HG02571 (cell line): Measurements from ENCODE around the gene GPR18.

Experiments used
- ATAC-seq: cut with Tn5 transposase; IDR thresholded peaks from one replicate; pipeline ENCODE4 v1.9.1; 2021; ENCODE audit warnings: mild to moderate bottlenecking, moderate library complexity; ENCODE audit not compliant: unreplicated experiment

Gene GPR18, protein sequence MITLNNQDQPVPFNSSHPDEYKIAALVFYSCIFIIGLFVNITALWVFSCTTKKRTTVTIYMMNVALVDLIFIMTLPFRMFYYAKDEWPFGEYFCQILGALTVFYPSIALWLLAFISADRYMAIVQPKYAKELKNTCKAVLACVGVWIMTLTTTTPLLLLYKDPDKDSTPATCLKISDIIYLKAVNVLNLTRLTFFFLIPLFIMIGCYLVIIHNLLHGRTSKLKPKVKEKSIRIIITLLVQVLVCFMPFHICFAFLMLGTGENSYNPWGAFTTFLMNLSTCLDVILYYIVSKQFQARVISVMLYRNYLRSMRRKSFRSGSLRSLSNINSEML

DNA sequence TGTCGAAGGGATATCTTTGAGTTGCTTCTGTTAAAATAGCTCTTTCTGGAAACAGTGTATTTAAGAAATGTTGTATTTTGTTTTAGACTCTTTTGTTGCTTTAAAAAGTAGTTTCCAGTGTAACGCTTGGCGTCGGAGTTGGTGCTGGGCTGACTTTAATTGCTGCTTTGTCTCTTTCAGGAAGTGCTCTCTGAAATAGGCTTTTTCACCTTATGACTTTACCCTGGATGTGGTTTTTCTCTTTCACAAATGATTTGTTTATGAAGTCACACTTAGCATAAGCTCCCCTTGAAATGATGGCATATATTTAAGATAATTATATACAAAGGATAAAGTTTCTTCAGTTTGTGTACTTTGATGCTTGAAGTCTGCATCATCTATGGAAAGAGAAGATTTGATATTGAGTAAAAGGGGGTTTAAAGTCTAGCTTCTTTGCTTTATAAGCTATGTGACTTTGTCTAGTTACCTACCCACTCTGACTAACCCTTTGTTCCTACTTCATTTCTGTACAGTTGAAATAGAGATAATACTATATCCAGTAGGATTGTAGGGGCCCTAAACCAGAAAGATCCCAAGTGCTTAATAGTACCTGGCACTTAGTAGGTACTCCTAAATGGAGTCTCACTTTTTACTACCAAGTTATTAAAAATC lies at the start of gene GPR18:
GPR18 (minus strand) TSS at position 170 of the 651 bp plus-strand sequence. CDS start 2,507 bp downstream, outside the sequence.
- ATAC-seq = peak; percentile 89

DNA sequence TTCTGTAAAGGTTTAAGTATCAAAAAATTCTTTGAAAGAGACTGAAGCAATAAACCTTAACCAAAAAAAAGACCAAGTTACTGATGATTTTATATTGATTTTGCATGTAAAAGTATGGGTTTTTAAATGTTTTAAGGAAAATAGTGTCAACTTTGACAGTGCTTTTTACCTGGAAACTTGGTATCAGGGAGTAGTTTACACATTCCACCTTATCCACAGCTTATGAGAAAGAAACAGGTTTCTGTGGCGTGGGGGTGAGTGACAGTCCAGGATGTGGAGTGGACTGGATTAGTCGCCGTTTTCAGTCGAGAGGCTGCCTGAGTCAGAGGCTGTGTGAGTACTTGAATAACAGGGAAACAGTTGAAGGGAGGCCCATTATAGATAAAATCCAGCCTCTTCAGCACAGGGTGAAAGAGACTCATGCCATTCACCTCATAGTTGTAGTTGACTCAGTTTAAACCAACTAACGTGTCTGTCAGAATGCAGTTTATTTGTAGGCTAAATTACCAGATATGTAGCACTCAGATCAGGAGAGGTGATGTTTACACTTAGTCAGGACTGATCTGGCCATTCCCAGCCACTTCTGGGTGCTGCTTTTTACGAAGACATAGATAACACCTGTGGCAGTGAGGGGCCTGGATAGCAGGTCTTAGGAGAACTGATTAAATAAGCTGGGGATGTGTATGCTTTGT lies 49.6 kb upstream of the GPR18 start:
- peak; percentile 42 for ATAC-seq

DNA sequence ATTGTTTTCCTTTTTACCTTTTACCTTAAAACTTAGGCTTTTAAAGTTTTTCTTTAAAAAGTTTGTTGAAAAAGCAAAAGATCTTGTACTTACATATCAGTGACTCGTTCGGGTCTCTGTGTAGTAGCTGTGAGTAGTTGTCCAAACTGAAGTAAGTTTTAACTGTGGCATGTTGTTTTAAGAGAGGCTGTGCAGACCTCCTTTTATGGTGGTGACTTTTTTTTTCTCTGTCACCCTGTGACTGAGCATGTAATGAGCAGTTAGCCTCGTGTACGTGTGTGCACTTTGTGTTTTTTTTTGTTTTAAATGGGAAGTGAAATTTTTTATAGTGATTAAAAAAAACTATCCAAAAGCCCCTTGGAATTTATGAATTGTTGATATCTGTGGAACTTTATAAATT lies 49.1 kb upstream of the GPR18 start, which contains the start of gene GPR183:
GPR183 (minus strand) TSS at position 153 of the 400 bp plus-strand sequence. CDS start 11,254 bp downstream, outside the sequence.
- ATAC-seq = peak; percentile 59

DNA sequence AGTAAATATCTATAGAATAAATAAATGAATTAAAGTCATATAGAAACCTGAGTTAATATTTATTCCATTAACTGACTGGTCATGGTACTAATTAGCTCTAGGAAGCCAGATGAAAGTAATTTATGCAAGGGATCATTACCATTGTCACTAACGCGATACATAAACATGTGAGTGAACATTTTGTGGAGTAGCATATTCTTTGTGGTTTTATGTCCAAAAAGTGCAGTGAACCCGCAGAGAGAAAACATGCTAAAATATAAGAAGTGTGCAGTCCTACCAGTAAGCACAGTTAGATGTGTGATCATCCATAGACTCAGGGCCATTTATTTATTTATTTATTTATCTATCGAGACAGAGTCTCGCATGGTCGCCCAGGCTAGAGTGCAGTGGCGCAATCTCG lies 47.4 kb upstream of the GPR18 start:
- no peak for ATAC-seq

DNA sequence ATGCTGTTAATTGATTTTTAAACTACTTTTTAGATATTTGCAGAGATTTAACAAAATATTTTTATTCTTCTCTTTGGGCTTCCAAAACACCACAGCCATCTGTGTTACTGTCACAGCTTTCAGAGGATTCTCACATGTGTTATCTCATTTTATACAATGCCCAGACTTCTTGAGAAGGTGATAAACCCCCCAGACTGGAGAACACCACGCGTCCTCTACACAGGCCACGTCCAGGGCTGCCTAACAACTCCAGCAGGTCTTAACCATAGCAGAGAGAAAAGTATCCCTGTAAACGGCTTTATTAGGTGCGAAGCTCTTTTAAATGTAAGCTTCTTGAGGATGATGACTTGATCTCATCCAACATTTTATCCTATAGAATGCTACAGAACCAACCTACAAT lies 47.0 kb upstream of the GPR18 start:
- no peak for ATAC-seq

DNA sequence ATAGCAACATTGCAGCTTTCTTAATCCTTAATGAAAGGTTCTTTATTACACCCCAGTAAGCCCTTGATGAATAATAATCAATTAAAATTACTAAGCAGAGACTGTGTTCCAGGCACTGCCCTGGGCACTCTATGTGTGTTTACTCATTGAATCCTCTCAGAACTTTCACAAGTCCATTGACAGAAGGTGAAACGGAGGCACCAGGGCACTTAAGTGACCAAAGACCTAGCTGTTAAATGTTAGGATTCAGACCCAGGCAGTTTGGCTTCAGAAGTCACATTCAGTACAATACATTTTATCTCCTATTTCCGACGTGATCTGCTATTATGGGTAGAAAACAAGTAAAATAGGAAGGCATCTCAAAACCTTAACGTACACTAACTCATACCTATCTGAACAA lies 46.4 kb upstream of the GPR18 start:
- ATAC-seq = no peak

DNA sequence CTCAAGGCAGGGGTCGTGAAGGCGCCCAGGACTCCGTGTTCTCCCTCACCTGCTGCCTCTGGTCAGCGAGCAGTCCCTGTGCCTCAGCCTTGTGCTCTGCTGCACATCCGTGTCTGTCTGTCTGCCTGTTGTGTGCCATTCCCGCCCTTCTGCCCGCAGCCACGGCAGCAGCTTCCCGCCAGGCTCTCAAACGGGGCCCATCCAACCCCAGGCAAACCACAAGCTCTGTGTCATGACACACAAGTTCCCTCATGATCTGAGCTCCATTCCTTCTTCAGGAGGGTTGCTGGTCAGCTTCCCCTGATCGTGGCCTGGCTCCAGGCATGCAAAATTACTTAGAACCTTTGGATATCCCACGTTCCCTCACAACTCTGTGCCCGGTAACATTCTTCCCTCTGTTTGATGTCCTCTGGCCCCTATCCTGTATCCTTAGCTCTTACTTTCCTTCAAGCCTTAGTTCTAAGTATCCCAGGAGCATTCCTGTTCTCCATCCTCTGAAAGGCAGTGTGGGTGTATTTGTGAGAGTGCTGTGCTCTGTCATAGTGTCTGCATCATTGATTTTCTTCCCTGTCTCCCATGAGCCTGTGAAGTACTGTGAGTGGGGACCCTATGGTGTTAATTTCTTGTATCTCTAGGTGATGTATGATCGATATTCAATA lies 45.8 kb upstream of the GPR18 start:
- no peak for ATAC-seq

DNA sequence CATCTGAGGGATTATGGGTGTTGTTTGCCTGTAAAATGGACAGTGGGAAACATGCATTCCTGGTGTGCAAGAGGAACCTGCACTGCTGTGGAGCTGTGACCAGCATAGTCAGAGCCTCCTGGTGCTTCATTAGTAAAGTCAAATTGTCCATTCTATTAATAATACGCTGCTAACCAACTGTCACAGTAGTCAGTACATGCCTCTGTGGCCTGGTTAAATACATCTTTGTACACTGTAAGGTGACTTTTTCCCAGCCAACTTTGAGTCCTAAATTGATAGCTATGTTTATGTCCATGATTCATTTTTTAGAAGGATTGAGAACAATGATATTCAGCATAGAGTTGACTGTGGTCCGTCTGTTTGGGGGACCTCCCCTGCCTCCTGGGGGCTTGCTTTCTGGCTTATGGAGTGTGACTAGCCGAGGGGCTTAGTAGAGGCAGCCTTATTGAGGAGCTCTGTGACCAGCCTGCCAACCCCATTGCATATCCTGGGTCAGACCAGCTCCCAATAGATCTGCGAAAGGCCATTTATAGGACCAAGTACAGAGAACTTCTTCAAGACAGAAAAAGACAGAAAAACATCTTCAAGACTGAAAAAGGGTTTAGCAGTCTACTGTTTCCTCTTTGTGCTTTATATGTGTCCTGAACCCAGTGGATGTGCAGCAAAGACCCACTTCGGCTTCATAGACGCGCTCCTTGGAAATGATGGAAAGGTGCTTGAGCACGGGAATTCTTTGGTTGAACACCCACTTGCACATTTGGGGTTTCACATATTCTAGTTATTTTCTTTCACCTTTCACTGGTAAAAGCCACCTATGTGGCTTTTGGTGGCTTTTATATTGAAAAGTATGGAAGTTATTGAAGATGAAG lies 44.7 kb upstream of the GPR18 start:
- ATAC-seq = no peak

DNA sequence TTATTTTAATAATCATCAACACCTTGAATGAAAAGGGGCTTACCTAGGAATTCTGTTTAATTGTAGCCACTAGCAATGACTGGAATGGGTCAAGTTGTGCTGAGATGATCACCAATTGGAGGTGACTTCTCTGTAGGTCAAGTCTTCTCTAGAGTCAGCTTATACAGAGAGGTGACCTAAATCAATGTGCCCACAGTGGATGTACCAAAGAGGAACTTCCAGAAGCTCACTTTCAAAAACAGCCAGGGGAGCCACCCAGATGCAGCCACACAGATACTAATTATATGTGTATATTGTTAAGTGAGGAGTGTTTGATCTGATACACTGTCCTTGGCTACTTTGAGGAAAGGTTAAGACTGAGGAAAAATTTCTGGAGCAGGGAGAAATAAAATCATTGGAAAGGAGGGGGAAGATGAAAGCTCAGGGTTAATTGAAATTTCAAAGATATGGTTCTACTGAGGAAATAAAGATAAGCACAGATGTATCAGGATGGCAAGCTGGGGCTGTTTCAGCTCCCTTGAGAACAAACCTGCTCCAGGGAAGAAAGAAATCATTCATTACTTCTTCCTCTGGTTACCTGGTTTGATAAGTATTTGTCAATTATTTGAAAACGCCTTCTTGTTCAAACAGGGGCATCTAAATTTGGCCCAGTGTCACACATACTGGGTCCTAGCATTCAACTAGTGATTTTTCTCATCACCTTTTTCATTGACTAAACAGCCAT lies 43.9 kb upstream of the GPR18 start:
- ATAC-seq = no peak

DNA sequence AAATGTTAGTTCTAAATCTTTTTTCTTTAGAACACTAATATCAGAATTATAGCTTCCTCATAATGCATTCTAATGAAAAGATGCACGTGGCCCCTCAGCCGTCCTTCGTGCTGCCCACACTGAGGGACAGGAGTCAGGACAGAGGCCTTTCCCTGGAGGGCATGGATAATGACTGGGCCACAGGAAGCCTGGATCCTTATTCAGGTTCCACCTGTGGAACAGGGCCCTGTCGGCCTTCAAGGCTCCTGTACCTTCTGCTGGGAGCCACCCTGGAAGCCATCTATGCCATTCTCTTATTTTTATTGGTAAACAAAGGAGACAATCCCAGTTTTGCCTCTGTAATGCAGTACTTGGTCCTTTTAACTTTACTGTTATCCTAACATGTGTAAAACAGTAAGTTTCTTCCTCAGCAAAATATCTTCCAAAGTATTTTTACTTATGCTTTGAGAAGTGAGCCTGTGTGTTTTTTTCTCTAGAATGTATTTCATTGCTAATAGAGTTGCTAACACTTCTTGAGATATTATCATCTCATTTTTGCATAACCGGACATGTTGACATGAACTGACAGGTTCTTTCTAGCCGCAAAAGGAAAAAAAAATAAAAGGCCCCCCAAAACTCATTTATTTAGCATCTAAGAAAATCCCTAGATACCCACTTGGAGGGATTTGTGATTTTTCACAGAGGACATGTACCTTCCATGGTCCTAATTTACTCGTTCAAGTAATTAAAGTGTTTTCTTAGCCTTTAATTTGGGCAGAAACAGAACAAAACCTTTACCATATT lies 43.1 kb upstream of the GPR18 start:
- ATAC-seq = no peak

DNA sequence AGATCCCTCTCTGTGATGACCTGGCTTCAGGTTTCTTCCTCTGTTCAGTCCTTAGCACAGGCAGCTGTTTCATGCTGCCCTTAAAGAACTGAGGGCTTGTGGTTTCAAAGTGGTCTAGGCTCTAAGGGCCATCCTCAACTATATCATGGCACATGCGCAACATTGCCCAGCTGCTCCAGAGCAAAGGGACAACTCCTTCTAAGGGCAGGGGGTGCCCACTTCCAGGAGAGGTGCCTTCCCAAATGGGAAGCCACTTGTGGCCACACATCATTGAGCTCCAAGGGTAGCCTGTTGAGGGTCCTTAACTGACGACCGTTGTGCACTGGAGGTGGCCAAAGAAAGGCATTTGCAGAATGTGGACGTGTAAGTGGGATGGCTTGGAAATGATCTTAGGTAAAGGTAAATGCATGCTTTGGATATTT lies 41.8 kb upstream of the GPR18 start:
- ATAC-seq = no peak

DNA sequence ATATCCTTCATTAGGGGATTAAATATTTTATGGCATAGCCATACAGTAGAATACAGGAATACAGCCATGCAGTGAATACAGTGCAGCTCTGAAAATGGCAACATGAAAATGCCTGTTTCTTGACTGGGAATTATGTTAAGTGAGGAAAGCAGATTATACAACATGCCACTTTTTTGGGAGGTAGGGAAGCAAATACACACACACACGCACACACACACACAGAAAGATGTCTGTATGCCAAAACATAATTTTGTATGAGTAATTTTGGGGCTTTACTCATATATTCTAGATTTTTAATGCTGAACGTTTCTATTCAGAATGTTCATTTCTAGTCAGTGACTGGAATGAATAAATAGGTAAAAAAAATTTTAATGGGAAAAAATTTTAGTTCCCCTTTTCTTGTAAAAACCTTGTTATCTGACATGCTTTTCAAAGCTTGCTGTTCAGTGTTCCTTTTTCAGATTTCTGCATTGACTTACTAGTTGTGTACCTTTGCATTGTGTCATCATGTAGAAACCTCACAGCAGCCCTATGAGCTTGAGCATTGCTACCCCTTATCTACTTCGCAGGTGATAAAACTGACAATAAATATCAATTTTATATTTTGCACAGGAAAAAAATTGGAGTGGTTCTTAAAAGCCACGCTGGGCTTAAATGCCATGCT lies 41.2 kb upstream of the GPR18 start:
- ATAC-seq = no peak

DNA sequence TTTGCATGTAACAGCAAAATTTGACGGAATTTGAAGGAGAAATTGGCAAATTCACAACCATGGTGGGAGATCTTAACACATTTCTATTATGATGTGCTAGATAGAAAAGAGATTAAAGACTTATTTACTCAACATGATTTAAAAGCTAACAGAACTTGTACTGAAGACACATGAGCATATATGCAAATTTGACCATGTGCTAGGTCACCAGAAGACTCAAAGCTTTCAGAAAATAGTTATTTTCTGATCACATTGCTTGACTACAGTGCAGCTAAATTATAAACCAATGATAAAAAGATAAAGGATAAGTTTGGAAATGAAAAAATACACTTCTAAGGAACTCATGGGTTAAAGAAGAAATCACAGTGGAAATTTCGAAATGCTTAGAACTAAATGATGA lies 39.9 kb upstream of the GPR18 start:
- no peak for ATAC-seq

DNA sequence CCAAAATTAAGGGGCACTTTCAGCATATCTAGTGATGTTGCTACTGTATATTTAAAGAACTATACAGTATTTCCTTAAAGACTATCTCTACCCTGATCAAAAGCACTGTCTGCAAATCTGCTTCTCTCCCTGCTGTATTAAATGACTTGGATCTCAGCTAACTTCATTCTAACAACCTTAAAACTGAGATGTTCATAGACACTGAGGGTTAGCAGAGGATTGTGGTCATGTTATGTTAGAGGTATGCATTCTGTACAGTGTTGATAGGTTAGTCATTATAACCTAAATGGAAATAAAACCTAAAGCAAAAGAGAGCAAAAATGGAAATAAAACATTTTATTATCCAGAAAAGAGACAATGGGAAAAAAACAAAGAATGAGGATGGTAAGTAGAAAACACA lies 39.2 kb upstream of the GPR18 start:
- no peak for ATAC-seq

DNA sequence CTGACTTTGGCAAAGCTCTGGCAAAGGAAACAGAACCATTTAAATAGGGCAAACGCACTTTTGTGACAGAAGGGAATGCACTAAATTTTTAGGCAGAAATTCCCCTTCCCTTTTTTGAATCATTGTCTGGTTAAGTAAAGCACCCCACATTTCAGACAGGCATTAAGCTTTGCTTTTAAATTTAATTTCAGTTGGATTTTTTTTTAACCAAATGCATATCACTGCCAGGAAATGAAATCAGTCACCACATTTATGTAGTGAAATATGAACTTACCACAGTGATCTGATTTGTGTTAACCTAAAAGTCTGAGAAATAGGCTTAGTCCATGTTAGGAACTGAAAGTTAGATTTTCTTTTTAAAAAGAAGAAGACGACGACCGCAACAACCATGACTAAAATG lies 38.2 kb upstream of the GPR18 start:
- no peak for ATAC-seq

DNA sequence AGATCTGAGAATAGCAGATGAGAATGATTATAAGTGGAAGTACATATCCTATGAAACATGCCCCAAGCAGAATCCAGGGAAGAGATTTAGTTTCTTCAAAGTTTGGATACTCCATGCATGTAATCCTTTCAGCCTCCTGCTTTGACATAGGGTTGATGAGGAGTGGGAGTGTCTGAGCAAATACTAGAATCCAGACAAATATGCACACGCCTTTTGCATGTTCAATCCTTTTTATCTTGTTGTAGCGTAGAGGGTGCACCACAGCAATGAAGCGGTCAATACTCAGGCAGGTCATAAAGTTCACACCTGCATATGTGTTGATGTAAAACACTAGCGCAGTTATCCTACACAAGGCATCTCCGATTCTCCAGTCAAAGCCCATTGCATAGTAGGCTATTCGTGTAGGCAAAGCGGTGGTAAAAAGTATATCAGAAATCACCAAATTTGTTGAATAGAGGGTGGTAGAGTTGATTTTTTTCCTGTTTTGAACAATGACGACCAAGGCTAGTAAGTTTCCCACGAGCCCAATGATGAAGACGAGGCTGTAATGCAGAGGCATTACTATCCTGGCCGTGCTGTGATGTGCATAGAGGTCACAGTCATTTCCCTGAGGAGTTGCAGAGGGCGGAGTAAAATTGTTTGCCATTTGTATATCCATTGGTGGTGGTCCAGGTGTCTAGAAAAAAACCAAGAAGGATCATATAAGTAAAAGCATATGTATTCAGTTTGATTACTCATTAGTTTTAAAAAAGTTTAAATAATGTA lies 37.5 kb upstream of the GPR18 start:
- no peak for ATAC-seq

DNA sequence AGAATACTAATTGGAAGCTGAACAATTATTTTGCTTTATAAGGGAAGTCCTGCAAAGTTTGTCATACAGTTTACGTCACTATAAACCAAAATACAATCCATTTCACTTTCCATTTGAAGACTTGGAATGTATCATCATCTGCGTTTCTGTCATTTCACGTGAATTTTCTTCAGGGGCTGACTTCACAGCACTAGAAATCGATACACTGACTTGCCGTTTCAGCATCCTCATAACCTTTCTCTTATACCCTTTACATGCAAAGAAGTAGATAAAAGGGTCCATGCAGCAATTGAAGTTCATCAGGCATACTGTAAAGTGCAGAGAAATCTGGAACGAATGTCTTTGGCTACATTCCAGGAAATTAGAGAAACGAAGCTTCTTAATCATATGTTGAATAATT lies 36.8 kb upstream of the GPR18 start:
- ATAC-seq = no peak

DNA sequence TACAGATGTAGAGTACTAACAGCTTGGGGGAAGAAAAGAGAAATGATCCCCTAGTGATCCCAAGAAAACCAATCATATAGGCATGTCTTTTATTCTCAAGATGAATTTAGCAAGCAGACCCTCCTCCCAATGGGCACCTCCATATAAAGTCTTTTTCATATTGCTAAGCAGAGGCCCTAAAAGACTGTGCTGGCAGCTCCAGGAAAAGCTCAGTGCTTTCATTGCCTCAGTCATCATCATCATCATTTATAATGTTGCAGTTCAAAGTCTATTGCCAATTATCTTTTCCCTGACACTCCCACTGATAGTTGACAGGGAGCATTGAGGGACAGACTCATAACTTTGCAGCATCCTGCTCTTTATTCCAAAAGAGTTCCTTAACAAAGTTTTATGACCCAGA lies 36.0 kb upstream of the GPR18 start:
- no peak for ATAC-seq
